Activated naive CD4-positive, alpha-beta T cell treated with anti-CD3 and anti-CD28 coated beads, Interleukin-2, amount 50 U/mL, for 24 hours (primary cell): ENCODE measurements around the gene SLC2A3.
A peak's percentile ranks its signal among the peaks of the same experiment; 100 is the strongest.
"Not testable (repeated sequence)": the region's sequence is repeated elsewhere in the genome, so short reads cannot be mapped to it uniquely, and the experiment has no call there.

ENCODE experiments used
- H3K27ac Mint-ChIP-seq: one replicate; pipeline ENCODE4 v1.8.0; 2021; ENCODE audit warnings: mild to moderate bottlenecking, mixed read lengths
- H3K27me3 Mint-ChIP-seq: one replicate; pipeline ENCODE4 v1.8.0; 2021; ENCODE audit warnings: mixed read lengths
- H3K36me3 Mint-ChIP-seq: one replicate; pipeline ENCODE4 v1.8.0; 2021; ENCODE audit warnings: mixed read lengths
- H3K4me1 Mint-ChIP-seq: one replicate; pipeline ENCODE4 v1.8.0; 2021; ENCODE audit warnings: mixed read lengths
- H3K4me3 Mint-ChIP-seq: one replicate; pipeline ENCODE4 v1.8.0; 2021; ENCODE audit warnings: mild to moderate bottlenecking, mixed read lengths
- H3K9me3 Mint-ChIP-seq: one replicate; pipeline ENCODE4 v1.8.0; 2021; ENCODE audit warnings: mixed read lengths

Gene SLC2A3

DNA sequence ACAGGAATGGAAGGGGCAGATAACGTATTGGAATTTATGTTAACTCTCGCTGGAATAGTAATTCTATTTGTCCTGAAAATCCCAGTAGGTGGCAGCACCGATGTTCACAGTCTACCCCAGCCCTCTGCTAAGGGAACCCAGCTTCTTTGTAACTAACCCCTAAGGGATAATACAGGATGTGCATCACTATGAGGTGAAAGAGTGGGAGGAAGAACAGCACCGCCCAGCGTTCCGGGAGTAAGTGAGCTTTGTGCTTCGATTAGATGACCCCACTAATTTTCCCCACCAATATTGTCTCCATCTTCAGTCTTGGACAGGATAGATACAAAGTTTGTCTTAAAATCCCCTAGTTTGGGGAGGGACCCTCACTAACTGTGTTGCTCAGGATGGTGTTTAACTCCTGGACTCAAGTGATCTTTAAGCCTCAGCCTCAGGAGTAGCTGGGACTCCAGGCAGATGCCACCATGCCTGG lies 2.7 kb downstream of the SLC2A3 start:
- Mint-ChIP-seq H3K4me3 (no peak overlapping the region), H3K4me1 (peaks cover 38% of the 10 kb centered on the region), H3K36me3 (peaks cover 9% of the 10 kb centered on the region), H3K27ac (no peak overlapping the region), H3K27me3 (no peaks in the 10 kb centered on the region), H3K9me3 (no peaks in the 10 kb centered on the region)

DNA sequence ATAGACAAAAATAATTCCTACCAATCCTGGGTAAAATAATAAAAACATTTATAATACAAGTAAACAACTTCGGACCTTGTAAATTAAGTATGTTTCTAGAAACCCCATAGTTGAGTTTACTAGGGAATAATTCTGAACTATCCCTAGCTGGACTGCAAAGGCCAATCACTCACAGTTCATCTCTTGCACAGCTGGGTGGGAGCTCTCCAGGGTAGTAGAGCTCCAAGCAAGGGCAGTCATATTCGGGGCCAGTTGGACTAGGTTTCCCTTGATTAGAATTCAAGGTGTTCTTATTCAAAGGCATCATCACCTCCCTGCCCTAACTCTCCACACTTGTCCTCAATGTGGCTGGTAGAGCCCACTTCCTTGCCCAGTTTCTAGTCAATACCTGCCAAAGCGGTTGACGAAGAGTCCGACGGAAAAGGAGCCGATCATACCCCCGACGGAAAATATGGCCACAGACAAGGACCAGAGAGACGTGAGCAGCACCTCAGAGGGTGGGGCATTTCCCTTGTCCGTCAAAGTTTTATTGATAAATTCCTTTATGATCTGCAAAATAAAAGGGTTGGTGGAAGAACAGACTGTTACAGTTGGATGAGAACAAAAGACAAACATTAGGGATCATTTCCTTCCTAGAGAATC lies 3.3 kb downstream of the SLC2A3 start:
- H3K36me3 Mint-ChIP-seq, H3K9me3 Mint-ChIP-seq, H3K4me3 Mint-ChIP-seq, H3K27me3 Mint-ChIP-seq, H3K27ac Mint-ChIP-seq: not testable (repeated sequence)
- H3K4me1 Mint-ChIP-seq, result peaks cover 35% of the 10 kb centered on the region

DNA sequence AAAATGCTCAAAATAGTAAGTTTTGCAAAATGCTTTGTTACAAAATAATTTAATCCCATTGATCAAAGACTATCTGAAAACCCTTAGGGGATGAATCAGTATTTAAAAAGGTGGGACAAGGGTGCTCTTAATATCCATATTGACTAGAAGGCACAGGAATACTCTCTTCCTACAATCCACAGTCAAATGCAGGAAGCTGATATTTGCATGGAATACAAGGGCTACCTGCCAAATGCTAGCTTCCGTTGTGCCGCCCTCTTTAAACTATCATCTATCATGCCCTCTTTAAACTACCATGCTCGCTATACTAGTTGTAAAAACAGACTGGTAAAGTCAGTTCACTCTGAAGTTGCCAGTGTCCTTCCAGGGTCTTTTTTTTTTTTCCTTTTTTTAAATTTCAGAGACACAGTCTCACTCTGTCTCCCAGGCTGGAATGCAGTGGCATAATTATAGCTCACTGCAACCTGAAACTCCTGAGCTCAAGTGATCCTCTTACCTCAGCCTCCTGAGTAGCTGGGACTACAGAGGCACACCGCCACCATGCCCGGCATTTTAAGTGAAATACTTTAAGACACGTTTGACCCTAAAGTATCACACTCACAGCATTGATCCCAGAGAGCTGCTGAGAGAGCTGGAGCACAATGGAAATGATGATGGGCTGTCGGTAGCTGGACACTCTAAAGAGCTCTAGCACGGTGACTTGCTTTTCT lies 6.7 kb downstream of the SLC2A3 start:
- peak overlapping the region; percentile 35 for H3K27ac Mint-ChIP-seq
- peaks cover 21% of the 10 kb centered on the region for H3K36me3 Mint-ChIP-seq
- no peak overlapping the region for H3K4me3 Mint-ChIP-seq
- no peaks in the 10 kb centered on the region for H3K27me3 Mint-ChIP-seq
- H3K4me1 Mint-ChIP-seq, result peaks cover 53% of the 10 kb centered on the region
- no peaks in the 10 kb centered on the region for H3K9me3 Mint-ChIP-seq

DNA sequence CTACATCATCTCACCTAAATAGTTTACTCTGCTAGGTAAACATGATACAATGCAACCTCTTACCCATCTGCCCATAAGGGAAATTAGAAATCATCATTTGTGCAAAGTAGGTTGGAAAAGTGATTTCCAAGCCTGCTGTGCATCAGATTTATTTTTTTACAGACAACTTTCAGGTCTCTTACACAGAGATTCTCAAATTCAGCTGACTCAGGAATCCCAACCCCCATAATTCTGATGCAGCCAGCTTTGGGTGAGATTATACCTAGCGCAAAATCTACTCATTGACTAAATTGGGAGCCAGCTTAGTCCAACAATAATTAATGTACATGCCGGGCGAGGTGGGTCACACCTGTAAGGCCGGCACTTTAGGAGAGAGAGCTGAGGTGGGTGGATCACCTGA lies 8.5 kb downstream of the SLC2A3 start:
- Mint-ChIP-seq H3K9me3 (no peaks in the 10 kb centered on the region), H3K27ac (peak overlapping the region; percentile 55), H3K36me3 (peaks cover 26% of the 10 kb centered on the region), H3K4me3 (no peak overlapping the region), H3K4me1 (peaks cover 57% of the 10 kb centered on the region), H3K27me3 (no peaks in the 10 kb centered on the region)

DNA sequence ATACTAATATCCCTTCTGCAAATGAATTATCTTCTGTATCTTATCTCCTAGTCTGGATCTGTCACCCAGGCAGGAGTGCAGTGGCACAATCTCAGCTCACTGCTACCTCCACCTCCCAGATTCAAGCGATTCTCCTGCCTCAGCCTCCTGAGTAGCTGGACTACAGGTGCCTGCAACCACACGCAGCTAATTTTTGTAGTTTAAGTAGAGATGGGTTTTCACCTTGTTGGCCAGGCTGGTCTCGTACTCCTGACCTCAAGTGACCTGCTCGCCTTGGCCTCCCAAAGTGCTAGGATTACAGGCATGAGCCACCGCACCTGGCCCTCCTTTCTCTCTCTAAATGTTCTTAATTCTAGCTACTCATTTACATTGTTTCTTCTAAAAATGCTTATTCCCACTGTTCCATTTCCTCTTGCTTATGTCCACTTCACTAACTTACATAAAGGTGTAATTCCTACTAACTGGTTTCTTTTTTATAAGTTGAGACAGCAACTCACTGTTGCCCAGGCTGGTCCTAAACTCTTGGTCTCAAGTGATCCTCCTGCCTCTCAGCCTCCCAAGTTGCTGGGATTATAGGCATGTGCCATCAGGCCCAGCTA lies 9.8 kb downstream of the SLC2A3 start:
- peaks cover 25% of the 10 kb centered on the region for H3K36me3 Mint-ChIP-seq
- H3K4me3 Mint-ChIP-seq, H3K27me3 Mint-ChIP-seq, H3K9me3 Mint-ChIP-seq: not testable (repeated sequence)
- H3K4me1 Mint-ChIP-seq, result peaks cover 60% of the 10 kb centered on the region
- peak overlapping the region; percentile 79 for H3K27ac Mint-ChIP-seq

DNA sequence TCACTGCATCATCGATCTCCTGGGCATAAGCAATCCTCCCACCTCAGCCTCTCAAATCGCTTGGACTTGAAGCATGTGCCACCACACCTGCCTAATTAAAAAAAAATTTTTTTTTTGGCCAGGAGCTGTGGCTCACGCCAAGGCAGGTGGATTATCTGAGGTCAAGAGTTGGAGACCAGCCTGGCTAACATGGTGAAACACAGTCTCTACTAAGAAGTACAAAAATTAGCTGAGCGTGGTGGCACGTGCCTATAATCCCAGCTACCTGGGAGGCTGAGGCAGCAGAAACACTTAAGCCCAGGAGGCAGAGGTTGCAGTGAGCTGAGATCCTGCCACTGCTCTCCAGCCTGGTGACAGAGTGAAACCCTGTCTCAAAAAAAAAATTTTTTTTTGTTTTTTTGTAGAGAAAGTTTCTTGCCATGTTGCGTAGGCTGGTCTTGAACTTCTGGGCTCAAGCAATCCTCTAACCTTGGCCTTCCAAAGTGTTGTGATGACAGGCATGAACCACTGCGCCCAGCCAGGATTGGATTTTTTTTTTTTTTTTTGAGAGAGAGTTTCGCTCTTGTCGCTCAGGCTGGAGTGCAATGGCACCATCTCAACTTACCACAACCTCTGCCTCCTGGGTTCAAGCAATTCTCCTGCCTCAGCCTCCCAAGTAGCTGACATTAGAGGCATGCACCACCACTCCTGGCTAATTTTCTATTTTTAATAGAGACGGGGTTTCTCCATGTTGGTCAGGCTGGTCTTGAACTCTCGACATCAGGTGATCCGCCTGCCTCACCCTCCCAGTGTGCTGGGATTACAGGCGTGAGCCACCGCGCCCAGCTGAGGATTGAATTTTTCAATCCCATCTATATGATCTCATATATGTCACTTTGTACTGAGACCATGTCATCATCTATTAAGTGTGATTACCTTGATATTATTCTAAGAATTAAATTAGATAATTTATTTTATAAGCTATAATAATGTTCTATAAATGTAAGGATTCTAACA lies 12.4 kb downstream of the SLC2A3 start:
- Mint-ChIP-seq H3K9me3 (no peaks in the 10 kb centered on the region), H3K36me3 (peaks cover 24% of the 10 kb centered on the region), H3K4me3 (no peak overlapping the region), H3K4me1 (peaks cover 55% of the 10 kb centered on the region), H3K27ac (no peak overlapping the region), H3K27me3 (no peaks in the 10 kb centered on the region)

DNA sequence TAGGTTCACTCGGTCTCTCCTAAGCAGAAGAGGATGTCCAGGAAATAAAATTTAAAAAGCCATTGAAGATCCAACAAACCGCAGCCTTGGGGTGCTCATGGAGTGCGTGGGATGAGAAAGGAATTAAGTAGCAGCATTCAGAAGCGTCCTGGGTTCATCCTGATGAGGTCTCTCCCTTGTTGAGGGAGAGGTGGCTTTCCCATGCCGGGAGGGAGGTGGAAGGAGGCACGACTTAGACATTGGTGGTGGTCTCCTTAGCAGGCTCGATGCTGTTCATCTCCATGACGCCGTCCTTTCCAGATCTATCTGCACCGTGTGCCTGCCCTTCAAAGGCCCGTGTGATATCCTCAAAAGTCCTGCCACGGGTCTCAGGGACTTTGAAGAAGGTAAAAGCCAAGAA lies 14.8 kb downstream of the SLC2A3 start:
- not testable (repeated sequence) for H3K4me3 Mint-ChIP-seq, H3K9me3 Mint-ChIP-seq, H3K27ac Mint-ChIP-seq, H3K27me3 Mint-ChIP-seq
- H3K36me3 Mint-ChIP-seq, result peaks cover 23% of the 10 kb centered on the region
- peaks cover 50% of the 10 kb centered on the region for H3K4me1 Mint-ChIP-seq

DNA sequence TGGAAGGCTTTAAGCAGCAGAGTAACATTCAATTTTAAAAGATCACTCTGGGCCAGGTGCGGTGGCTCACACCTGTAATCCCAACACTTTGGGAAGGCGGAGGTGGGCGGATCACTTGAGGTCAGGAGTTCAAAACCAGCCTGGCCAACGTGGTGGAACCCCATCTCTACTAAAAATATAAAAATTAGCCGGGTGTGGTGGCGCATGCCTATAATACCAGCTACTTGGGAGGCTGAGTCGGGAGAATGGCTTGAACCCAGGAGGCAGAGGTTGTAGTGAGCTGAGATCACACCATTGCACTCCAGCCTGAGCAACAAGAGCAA lies 17.8 kb downstream of the SLC2A3 start:
- peaks cover 15% of the 10 kb centered on the region for H3K36me3 Mint-ChIP-seq
- not testable (repeated sequence) for H3K27ac Mint-ChIP-seq, H3K9me3 Mint-ChIP-seq, H3K27me3 Mint-ChIP-seq, H3K4me3 Mint-ChIP-seq
- H3K4me1 Mint-ChIP-seq, result peaks cover 42% of the 10 kb centered on the region

DNA sequence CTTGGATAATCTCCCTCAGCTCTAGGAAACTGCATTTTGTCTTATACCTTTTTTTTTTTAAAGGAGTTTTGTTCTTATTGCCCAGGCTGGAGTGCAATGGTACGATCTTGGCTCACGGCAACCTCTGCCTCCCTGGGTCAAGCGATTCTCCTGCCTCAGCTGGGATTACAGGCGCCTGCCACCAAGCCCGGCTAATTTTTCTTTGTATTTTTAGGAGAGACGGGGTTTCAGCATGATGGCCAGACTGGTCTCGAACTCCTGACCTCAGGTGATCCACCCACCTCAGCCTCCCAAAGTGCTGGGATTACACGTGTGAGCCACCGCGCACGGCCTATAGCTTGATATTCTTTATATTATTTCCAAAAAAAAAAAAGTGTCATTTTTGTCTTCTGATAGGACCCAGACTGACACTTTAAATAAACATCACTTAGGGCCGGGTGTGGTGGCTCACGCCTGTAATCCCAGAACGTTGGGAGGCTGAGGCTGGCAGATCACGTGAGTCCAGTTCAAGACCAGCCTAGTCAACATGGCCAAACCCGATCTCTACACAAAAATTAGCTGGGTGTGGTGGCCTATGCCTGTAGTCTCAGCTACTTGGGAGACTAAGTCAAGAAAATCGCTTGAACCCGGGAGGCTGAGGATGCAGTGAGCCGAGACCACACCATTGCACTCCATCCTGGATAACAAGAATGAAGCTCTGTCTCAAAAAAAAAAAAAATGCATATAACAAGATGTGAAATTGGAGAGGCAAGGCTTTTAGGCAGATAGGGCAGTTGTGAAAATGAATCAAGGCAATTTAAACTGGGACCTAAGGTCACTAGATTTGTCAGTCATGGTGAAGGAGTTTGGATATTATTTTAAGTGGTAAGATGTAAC lies 18.4 kb downstream of the SLC2A3 start:
- H3K4me3 Mint-ChIP-seq, result no peak overlapping the region

DNA sequence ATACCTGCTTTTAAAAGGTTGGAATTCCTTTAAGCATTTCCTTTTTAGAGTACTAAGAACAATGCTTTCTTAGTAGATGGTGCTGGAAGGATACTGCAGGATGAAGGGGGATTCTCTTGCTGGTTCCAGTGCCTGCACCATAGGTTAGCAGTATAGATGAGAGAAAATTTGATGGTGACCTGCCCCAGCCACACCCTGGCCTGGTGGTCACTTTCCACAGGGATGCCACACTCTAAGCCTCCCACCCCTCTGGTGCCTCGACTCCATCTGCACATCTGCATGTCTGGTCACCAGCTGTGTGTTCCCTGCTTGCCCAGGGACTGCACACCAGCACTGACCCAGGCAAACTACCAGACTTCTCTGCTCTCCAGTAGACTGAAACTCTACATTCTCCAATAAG lies 19.1 kb downstream of the SLC2A3 start:
- no peaks in the 10 kb centered on the region for H3K9me3 Mint-ChIP-seq
- H3K4me1 Mint-ChIP-seq, result peaks cover 37% of the 10 kb centered on the region
- no peaks in the 10 kb centered on the region for H3K27me3 Mint-ChIP-seq
- peaks cover 8% of the 10 kb centered on the region for H3K36me3 Mint-ChIP-seq
- H3K4me3 Mint-ChIP-seq, result no peak overlapping the region
- no peak overlapping the region for H3K27ac Mint-ChIP-seq

More for the DNA sequence above, 18.4 kb downstream of the SLC2A3 start:
- Mint-ChIP-seq H3K9me3 (no peaks in the 10 kb centered on the region), H3K27me3 (no peaks in the 10 kb centered on the region), H3K4me1 (peaks cover 40% of the 10 kb centered on the region), H3K27ac (no peak overlapping the region), H3K36me3 (peaks cover 11% of the 10 kb centered on the region)

DNA sequence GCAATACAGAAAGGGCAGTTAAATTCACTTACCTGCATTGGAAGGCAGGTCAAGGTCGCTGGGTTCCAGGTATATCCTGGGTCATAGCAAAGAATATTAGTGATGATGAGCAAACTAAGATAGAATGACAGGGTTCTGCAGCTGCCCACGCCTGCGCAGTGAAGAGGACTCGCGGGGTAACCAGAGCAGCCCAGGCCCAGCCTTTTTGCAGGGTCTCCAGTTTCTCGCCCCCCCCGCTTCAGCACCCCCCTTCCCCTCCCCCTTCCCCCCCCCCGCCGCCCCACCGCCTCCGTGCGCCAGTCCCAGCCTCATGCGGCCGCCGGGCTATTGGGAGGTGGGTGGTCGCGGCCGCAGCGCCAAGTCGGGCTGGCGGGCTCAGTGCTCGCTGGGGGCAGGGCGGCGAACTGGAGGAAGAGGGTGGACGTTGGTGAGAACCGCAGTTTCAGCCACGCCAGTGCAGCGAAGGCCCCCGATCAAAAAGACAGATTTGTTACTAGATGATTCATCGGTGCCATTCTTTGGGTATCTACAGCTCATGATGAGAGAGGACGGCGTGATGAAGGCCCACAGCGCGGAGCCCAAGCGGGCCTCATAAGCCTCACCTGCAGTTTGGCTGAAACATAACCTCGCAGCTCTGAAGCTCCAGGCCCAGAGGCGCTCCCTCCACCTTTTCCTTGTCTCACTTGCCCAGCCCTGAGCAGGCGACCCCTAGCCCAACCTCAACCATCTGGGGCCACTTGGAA lies 20.2 kb downstream of the SLC2A3 start:
- peak overlapping the region; percentile 23 for H3K4me3 Mint-ChIP-seq
- H3K9me3 Mint-ChIP-seq, result no peaks in the 10 kb centered on the region
- no peaks in the 10 kb centered on the region for H3K27me3 Mint-ChIP-seq
- H3K27ac Mint-ChIP-seq, result no peak overlapping the region
- H3K4me1 Mint-ChIP-seq, result peaks cover 27% of the 10 kb centered on the region
- peaks cover 8% of the 10 kb centered on the region for H3K36me3 Mint-ChIP-seq

DNA sequence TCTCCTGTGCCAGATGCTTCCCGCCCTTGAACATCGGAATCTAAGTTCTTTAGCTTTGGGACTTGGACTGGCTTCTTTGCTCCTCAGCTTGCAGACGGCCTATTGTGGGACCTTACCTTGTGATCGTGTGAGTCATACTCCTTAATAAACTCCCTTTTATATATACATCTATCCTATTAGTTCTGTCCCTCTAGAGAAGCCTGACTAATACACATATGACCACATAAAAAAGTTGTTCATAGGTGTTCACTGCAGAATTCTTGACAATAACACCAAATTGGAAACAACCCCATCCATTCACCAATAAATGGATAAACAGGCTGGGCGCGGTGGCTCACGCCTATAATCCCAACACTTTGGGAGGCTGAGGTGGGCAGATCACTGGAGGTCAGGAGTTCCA lies 25.9 kb downstream of the SLC2A3 start:
- H3K4me1 Mint-ChIP-seq, H3K9me3 Mint-ChIP-seq, H3K4me3 Mint-ChIP-seq, H3K27ac Mint-ChIP-seq, H3K36me3 Mint-ChIP-seq, H3K27me3 Mint-ChIP-seq: not testable (repeated sequence)

DNA sequence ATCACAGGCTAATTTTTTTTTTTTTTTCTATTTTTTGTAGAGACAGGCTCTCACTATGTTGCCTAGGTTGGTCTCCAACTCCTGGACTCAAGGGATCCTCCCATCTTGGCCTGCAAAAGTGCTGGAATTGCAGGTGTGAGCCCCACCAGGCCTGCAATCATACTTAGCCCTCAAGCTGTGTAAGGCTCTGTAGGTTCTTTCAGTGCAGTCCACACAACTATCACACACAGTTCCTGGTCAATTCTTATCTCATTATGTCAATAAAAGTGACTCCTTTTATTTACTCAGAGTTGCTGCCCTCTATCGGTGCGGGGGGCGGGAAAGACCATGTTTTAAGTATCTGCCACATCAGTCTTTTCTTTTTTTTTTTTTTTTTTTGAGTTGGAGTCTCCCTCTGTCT lies 29.0 kb downstream of the SLC2A3 start:
- no peak overlapping the region for H3K4me3 Mint-ChIP-seq
- H3K36me3 Mint-ChIP-seq, result no peaks in the 10 kb centered on the region

DNA sequence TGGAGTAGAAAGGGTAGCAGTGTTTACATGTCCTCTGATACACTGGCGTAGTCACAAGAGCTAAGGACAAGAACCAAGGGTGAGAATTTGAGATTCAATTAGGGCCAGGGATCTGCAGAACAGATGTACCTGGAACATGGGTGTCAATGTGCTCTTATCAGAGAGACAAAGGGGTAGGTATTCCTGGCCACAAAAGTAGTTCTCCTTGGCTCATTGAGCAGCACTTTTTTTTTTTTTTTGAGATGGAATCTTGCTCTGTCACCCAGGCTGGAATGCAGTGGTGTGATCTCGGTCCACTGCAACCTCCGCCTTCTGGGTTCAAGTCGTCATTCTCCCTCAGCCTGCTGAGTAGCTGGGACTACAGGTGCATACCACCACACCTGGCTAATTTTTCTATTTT lies 29.7 kb downstream of the SLC2A3 start:
- not testable (repeated sequence) for H3K27ac Mint-ChIP-seq, H3K4me3 Mint-ChIP-seq, H3K27me3 Mint-ChIP-seq

More for the DNA sequence above, 29.0 kb downstream of the SLC2A3 start:
- Mint-ChIP-seq H3K4me1 (no peaks in the 10 kb centered on the region), H3K9me3 (no peaks in the 10 kb centered on the region), H3K27ac (no peak overlapping the region), H3K27me3 (no peaks in the 10 kb centered on the region)

More for the DNA sequence above, 29.7 kb downstream of the SLC2A3 start:
- H3K4me1 Mint-ChIP-seq, H3K36me3 Mint-ChIP-seq, H3K9me3 Mint-ChIP-seq: not testable (repeated sequence)
